CD4-positive, alpha-beta T cell treated with Interferon alpha-2 for 1 hour (primary cell): ENCODE data around the gene RPS21.
"Not testable (repeated sequence)": the region's sequence is repeated elsewhere in the genome, so short reads cannot be mapped to it uniquely, and the experiment has no call there.

Experiments
- DNase-seq, 2 donors: peaks; one replicate each; pipeline ENCODE4 v3.0.0-alpha.2; 2020 to 2022

RPS21 gene

DNA sequence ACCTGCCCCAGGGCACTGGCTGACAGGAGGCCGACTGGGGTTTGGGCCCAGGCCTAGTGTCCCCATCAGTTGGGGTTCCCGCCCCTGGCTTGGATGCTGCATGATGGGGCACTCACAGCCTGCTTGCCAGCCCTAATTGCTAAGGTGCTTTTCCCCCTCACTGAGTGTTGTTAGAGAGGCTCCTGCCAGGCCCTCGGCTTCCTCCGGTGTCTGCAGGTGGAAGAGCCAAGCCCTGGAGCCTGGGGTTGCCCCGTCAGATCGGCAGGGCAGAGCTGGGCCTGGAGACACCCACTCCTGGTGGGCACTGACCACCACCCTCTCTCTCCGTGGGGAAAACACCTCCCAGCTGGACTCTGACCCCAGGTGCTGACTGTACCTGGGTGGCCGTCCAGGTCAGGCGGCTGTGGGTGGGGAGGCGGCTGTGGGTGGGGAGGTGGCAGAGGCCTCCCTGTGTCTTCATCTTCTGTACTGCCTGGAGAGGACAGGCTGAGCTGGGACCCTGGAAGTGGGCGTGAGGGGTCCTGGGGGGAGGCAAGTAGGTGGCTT, 26.2 kb downstream of the RPS21 start:
- DNase-seq = no peak

- DNase-seq = no peak
Observed at GRCh38 chr20:62413896-62414481, 27.1 kb downstream of the RPS21 start.

- DNase-seq = no peak
Observed at GRCh38 chr20:62415354-62416111, 28.6 kb downstream of the RPS21 start.

- no peak for DNase-seq
Observed at GRCh38 chr20:62416651-62417637, 30.0 kb downstream of the RPS21 start.

- no peak for DNase-seq
Observed at GRCh38 chr20:62417981-62418708, 31.2 kb downstream of the RPS21 start.

DNA sequence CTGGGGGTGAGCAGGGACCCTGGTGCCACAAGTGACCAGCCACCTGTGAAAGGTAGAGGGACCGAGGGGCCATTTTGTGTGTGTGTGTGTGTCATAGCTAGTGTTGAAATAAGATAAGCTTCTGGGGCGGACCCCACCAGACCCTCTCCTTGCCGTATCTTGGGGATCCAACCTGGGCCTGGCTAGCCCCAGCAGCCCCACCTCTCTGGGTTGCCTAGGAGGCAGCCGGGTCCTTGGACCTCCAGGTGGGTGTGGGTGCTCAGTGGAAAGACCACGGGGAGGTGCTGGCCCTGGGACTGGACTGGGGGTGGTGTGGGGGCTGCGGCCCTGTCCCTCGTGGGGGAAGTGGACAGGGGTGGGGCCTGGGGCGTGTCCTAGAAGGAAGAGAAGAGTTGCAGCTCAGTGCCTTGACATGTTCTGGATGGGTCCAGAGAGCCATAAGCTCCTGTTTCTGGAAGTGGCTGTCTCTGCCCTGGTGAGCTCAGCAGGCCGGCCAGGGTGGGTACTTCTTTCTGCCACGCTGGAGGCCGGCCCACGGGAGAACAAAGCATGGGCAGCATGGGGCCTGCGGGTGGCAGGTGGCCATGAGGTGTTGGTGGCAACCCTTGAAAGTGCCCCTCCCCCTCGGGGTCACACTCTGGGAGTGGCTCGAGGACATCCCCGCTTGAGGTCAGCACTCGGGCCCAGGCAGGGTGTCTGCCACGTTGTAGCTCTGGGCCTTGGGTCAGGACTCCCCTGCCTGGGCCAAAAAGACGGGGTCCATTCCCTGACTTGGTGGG, 32.0 kb downstream of the RPS21 start:
- DNase-seq = no peak

DNA sequence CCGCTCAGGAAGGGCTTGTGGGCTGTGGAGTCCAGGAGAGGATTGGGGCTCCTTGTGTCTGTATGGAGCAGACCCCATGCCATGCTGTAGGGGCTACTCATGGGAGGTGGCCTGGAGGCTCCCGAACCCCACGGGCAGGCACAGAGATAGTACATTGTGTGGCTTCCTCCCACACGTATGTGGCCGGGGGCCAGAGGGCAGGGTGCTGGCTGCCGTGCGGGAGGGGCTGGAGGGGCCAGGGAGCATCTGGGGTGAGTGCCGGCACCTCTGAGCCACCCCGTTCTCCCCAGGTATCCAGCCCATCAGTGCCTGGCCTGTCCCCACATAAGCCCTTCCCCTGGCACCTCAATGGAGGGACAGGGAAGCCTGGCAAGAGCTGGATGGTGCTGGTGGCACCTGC, 32.9 kb downstream of the RPS21 start:
- DNase-seq = no peak

- no peak for DNase-seq
Observed at GRCh38 chr20:62420846-62421715, 34.2 kb downstream of the RPS21 start.

DNA sequence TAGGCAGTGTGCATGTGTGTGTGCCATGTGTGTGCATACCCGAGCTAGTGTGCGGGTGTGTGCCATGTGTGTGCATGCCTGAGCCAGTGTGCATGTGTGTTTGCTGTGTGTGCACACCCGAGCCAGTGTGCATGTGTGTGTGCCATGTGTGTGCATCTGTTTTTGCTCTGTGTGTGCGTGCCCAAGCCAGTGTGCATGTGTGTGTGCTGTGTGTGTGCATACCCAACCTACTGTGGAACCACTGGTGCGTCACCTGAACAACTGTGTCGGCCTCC, 34.8 kb downstream of the RPS21 start:
- DNase-seq = no peak

DNA sequence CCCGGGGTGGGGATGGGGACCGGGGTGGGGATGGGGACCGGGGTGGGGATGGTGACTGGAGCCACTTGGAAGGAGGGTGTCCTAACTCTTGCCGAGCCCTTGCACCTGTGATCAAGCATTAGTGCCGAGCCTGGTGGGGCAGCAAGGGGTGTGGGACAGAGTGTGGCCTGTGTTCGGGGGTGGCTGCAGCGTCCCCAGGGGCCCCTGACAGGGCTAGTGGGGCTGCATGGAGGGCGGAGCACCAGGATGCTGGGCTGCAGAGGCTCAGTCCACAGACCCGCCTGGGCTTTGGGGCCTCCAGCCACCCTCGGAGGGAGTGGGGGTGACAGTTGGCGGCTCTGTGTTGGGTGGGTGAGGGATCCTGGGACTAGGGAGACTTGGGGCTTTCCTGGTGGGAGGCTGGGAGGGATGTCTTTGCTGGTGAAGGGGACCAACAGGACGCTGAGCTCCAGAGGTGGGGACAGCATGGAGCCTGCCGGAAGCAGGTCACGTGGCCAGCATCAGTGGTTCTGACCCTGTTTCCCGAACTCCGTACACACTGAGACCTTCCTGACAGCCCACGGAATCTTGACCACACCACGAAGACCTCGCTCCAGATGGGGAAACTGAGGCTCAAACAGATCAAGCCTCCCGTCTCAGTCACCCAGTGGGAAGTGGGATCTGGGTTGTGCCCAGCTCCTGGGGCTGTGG, 35.9 kb downstream of the RPS21 start:
- no peak for DNase-seq

DNA sequence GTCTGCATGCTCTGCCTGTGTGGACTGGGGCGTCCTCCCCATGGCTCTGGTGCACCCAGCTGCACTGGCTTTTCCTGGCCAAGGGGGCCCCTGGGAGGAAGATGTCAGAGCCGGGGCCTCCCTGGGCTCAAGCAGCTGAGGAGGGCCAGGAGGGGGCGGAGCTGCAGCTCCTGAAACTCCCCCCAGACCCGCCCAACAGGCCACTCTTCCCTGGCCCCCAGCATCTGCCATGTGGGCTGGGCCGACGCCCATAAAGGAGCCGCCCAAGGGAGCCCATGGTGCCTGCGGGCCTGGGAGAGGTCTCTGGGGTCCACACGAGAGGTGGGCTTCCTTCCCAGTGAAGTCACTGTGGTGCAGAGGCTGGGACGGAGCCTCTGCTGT, 36.4 kb downstream of the RPS21 start:
- no peak for DNase-seq

- DNase-seq = no peak
Observed at GRCh38 chr20:62424249-62425107, 37.6 kb downstream of the RPS21 start.

- DNase-seq = no peak
Observed at GRCh38 chr20:62425281-62426058, 38.6 kb downstream of the RPS21 start.

- DNase-seq = not testable (repeated sequence)
Observed at GRCh38 chr20:62426059-62426348, 39.1 kb downstream of the RPS21 start.

DNA sequence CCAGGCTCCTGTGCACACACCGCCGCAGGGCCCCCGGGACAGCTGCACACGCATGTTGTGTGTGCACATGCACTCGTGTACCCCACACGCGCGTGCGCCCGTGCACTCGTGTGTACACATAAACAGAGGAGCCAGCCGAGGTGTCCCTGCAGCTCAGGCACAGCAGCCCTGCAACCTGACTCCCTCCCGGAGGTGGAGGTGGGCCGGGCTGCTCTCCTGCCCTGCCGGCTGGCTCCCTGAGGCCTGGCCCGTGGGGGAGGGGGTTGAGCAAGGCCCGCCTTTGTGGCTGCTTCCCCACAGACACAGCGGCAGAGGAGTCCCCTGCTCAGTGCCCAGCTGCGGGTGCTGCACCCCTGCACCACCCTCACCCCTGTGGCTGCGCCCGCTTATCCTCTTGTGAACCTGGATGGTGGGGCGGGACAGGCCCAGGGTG, 39.8 kb downstream of the RPS21 start:
- DNase-seq = no peak

GRCh38 chr20:62427172-62428001, 40.5 kb downstream of the RPS21 start, which contains the start of gene RBBP8NL:
RBBP8NL (minus strand) TSS chr20:62427539; CDS start chr20:62419647, 7,892 bp downstream.
- no peak for DNase-seq

DNA sequence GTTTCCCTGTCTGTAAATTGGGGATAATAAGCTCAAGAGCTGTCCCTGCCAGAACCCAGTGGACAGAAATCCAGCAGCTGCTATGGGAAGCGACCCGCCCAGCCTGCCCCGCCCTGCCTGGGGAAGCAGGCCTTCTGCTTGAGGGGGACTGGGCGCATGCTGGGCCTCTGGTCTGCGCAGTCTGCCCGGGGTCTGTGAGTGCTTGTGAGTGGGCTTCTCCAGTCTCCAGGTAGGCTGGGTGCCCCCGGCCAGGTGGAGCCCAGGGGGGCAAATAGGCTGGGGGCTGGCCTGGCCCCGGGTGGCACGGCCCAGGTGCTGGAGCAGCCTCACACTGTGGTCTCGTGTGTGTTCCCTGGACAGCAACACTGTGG, 41.1 kb downstream of the RPS21 start:
- no peak for DNase-seq
